Measurements from ENCODE around the gene BAIAP2L2.

DNA sequence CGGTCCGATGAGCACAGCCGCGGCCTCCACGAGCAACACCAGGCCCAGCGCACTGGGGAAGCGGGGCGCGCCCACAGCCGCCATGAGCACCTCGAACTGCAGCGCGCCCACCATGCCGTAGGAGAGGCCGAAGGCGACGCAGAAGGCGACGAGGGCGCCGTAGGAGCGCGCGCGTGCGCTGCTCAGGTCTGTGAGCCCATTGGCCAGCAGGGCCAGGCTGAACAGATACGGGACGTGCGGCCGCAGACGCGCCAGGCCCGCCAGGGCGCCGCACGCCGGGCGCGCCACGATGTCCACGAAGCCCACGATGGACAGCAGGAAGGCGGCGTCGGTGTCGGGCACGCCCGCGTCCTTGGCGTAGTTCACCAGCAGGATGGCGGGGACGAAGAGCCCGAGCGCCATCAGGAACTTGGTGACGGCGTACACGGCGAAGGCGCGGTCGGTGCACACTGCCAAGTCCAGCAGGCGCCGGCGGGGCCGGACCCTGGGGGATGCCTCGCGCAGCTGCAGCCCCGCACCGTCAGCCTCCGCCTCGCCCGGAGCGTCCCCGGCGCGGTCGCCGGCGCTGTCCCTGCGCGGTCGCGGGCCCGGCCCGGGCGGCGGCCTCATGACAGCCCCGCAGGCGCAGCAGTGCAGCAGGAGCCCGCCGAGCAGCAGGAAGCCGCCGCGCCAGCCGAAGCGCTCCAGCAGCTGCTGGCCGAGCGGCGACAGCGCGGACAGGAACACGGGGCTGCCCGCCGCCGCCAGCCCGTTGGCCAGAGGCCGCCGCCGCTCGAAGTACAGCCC, 29.4 kb downstream of the BAIAP2L2 start:
- no peak for TF ChIP-seq CTCF (IDR thresholded peaks at IDR 0.05)
- TF ChIP-seq POLR2A (IDR thresholded peaks at IDR 0.05) = no peak
- TF ChIP-seq POLR2AphosphoS5 (IDR thresholded peaks at IDR 0.05; ENCODE audit: insufficient read depth in 1 of 2, low read depth in 1 of 2) = no peak
